ENCODE measurements around the gene TEX9.
"Not testable (repeated sequence)": the region's sequence is repeated elsewhere in the genome, so short reads cannot be mapped to it uniquely, and the experiment has no call there.

The TEX9 gene

GRCh38 chr15:56365075-56365711 lies at the start of gene TEX9:
Gene TEX9, plus strand, starts transcription at chr15:56365426. Its CDS starts 25 bp downstream, at chr15:56365451.
- peak; percentile 35 for DNase-seq (ENCODE audit: low read depth)

GRCh38 chr15:56316561-56316960 lies 48.7 kb upstream of the TEX9 start:
- DNase-seq (ENCODE audit: low read depth), result not testable (repeated sequence)

- DNase-seq (ENCODE audit: low read depth), result no peak
Measured at GRCh38 chr15:56320316-56320715, 44.9 kb upstream of the TEX9 start.

GRCh38 chr15:56320861-56321260 lies 44.4 kb upstream of the TEX9 start:
- DNase-seq (ENCODE audit: low read depth), result no peak

GRCh38 chr15:56322444-56322843 lies 42.8 kb upstream of the TEX9 start:
- no peak for DNase-seq (ENCODE audit: low read depth)

GRCh38 chr15:56323435-56323834 lies 41.8 kb upstream of the TEX9 start:
- DNase-seq (ENCODE audit: low read depth), result no peak

GRCh38 chr15:56325186-56325585 lies 40.0 kb upstream of the TEX9 start:
- peak; percentile 14 for DNase-seq (ENCODE audit: low read depth)

- no peak for DNase-seq (ENCODE audit: low read depth)
Measured at GRCh38 chr15:56327721-56328502, 37.3 kb upstream of the TEX9 start.

- DNase-seq (ENCODE audit: low read depth), result no peak
Measured at GRCh38 chr15:56337084-56337725, 28.0 kb upstream of the TEX9 start.

- no peak for DNase-seq (ENCODE audit: low read depth)
Measured at GRCh38 chr15:56339594-56339993, 25.6 kb upstream of the TEX9 start.

GRCh38 chr15:56341201-56341600 lies 24.0 kb upstream of the TEX9 start:
- no peak for DNase-seq (ENCODE audit: low read depth)

GRCh38 chr15:56342653-56343052 lies 22.6 kb upstream of the TEX9 start:
- DNase-seq (ENCODE audit: low read depth), result no peak

- no peak for DNase-seq (ENCODE audit: low read depth)
Measured at GRCh38 chr15:56343879-56344278, 21.3 kb upstream of the TEX9 start.

- no peak for DNase-seq (ENCODE audit: low read depth)
Measured at GRCh38 chr15:56344336-56344735, 20.9 kb upstream of the TEX9 start.

GRCh38 chr15:56346414-56346813 lies 18.8 kb upstream of the TEX9 start:
- no peak for DNase-seq (ENCODE audit: low read depth)

- DNase-seq (ENCODE audit: low read depth), result no peak
Measured at GRCh38 chr15:56349554-56349953, 15.7 kb upstream of the TEX9 start.

GRCh38 chr15:56351353-56351752 lies 13.9 kb upstream of the TEX9 start:
- no peak for DNase-seq (ENCODE audit: low read depth)

- no peak for DNase-seq (ENCODE audit: low read depth)
Measured at GRCh38 chr15:56351957-56352506, 13.2 kb upstream of the TEX9 start.

- no peak for DNase-seq (ENCODE audit: low read depth)
Measured at GRCh38 chr15:56353119-56353518, 12.1 kb upstream of the TEX9 start.

GRCh38 chr15:56353740-56354139 lies 11.5 kb upstream of the TEX9 start:
- no peak for DNase-seq (ENCODE audit: low read depth)

GRCh38 chr15:56356616-56357015 lies 8.6 kb upstream of the TEX9 start:
- no peak for DNase-seq (ENCODE audit: low read depth)

- DNase-seq (ENCODE audit: low read depth), result no peak
Measured at GRCh38 chr15:56358604-56359003, 6.6 kb upstream of the TEX9 start.

- no peak for DNase-seq (ENCODE audit: low read depth)
Measured at GRCh38 chr15:56361987-56362386, 3.2 kb upstream of the TEX9 start.
